ENCODE measurements around the gene ANKS6.

- no peak for TF ChIP-seq MAZ (IDR thresholded peaks at IDR 0.05; ENCODE audit: borderline replicate concordance, low read depth, low read length)
- TF ChIP-seq CTCF (conservative IDR thresholded peaks at IDR 0.05; ENCODE audit: low read depth, low read length) = no peak
- TF ChIP-seq RCOR1 (IDR thresholded peaks at IDR 0.05; ENCODE audit: insufficient replicate concordance, low read length) = no peak
- no peak for TF ChIP-seq USF2 (IDR thresholded peaks at IDR 0.05; ENCODE audit: low read depth, low read length)
- no peak for TF ChIP-seq POLR2A (IDR thresholded peaks at IDR 0.05; ENCODE audit: low read depth, low read length)
- no peak for TF ChIP-seq RAD21 (IDR thresholded peaks at IDR 0.05; ENCODE audit: low read length)
- no peak for TF ChIP-seq MAFK (IDR thresholded peaks at IDR 0.05; ENCODE audit: low read depth, low read length)
- no peak for TF ChIP-seq NFE2L2 (IDR thresholded peaks at IDR 0.05; ENCODE audit: low read depth, low read length)
- TF ChIP-seq ELK1 (IDR thresholded peaks at IDR 0.05; ENCODE audit: borderline replicate concordance, low read depth, low read length) = no peak
- TF ChIP-seq SMC3 (IDR thresholded peaks at IDR 0.05; ENCODE audit: low read depth, low read length) = no peak
- no peak for TF ChIP-seq RFX5 (IDR thresholded peaks at IDR 0.05; ENCODE audit: low read depth, low read length)
- TF ChIP-seq MXI1 (IDR thresholded peaks at IDR 0.05; ENCODE audit: borderline replicate concordance, low read depth, low read length) = no peak
- no peak for TF ChIP-seq BHLHE40 (IDR thresholded peaks at IDR 0.05; ENCODE audit: low read depth, low read length)
Measured at GRCh38 chr9:98751210-98751609, 45.1 kb downstream of the ANKS6 start.

Data from IMR-90 (cell line).